HFF-Myc (cell line): ENCODE measurements around the gene USP12.

Source experiments
- DNase-seq: peaks from one replicate; pipeline ENCODE4 v3.0.0-alpha.2; 2011; ENCODE audit warnings: low read depth; ENCODE audit errors: extremely low read depth
- H3K4me3 ChIP-seq: replicated peaks from 2 replicates; pipeline ENCODE4 v1.5.1; 2011; ENCODE audit warnings: low read depth, mild to moderate bottlenecking, control low read depth, low read length
- TF ChIP-seq, protein P1 (sequence below): IDR thresholded peaks from 2 replicates; pipeline ENCODE4 v1.5.1; 2012; ENCODE audit warnings: mild to moderate bottlenecking, low read depth, low read length, control low read depth; ENCODE audit errors: missing control alignments

Gene USP12

GRCh38 chr13:27037571-27037970, 134.0 kb downstream of the USP12 start:
- DNase-seq = no peak
- TF ChIP-seq, protein P1, sequence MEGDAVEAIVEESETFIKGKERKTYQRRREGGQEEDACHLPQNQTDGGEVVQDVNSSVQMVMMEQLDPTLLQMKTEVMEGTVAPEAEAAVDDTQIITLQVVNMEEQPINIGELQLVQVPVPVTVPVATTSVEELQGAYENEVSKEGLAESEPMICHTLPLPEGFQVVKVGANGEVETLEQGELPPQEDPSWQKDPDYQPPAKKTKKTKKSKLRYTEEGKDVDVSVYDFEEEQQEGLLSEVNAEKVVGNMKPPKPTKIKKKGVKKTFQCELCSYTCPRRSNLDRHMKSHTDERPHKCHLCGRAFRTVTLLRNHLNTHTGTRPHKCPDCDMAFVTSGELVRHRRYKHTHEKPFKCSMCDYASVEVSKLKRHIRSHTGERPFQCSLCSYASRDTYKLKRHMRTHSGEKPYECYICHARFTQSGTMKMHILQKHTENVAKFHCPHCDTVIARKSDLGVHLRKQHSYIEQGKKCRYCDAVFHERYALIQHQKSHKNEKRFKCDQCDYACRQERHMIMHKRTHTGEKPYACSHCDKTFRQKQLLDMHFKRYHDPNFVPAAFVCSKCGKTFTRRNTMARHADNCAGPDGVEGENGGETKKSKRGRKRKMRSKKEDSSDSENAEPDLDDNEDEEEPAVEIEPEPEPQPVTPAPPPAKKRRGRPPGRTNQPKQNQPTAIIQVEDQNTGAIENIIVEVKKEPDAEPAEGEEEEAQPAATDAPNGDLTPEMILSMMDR = no peak
- no peak overlapping the region for H3K4me3 ChIP-seq

DNA sequence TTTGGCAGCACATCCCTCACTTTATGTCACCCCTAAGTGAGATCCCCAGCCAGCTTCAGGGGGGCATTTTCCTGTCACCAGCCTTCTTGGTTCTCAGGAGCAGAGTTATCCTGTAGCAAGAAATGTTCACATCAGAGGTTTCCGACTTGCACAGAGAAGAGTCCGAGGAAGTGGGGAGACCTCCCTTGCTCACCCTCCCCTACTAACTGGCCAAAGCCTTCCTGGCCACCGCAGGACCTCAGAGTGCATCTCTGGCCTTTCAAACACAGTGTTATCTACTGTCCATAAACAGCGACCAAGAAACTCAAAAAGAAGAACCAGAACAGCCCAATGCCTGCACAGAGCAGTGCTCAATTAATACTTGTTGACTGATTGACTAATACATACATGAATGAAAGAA, 134.4 kb downstream of the USP12 start:
- no peak overlapping the region for H3K4me3 ChIP-seq
- DNase-seq = no peak
- TF ChIP-seq, protein P1 = no peak

DNA sequence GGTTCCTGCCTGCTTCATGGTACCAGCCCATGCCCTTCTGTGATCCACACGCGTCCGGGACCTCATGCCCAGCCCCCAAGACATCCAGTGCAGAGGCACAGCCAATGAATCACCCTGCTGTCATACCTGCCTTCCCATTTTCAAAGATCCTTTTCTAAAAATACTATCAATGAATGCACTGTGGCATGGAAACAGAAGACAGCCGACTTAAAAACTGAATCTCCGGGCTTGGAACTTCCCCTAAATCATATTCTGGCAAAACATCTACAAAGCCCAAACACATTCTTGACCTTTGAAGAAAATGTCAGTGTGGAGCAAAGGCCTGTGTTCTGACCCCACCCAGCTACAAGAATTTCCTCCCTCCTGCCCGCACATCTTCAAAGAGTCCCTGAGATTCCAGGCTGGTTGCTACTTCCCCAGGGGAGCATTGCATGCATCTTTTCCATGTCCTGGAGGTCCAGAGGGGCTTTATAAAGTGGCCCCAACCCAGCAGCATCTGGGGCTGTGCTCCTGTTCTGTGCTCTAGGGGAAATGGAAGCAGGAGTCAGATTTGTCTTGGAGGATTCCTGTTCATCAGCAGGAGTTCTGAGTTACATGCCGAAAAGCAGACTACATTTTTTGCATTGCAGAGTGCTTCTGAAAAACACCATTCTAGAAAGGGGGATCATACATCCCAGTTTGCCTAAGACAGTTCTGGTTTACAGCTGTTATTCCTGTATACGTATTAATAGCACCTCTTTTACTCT, 135.2 kb downstream of the USP12 start:
- TF ChIP-seq, protein P1 = no peak
- no peak for DNase-seq

DNA sequence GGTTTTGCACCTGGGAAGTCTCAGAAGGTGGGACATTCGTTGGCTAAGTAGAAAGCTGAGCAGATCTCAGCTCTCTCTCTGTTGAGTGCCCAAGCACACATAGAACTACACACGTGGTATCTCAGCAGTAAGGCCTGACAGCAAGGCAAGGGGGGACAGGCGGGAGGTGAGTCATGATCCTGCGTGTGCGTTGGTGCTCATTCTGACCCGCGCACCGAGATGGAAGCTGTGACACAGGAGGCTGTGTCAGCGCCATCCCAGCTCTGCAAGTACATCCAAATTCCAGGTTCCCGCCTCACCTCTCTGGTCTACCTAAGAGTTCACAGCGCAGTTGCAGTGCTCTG, 135.7 kb downstream of the USP12 start:
- DNase-seq = no peak
- H3K4me3 ChIP-seq = no peak overlapping the region
- TF ChIP-seq, protein P1 = no peak

More for the DNA sequence above, 135.2 kb downstream of the USP12 start:
- no peak overlapping the region for H3K4me3 ChIP-seq

- 0 out of 2 replicates have a peak overlapping the region, but pooled peaks have one; percentile 2 for H3K4me3 ChIP-seq
- TF ChIP-seq, protein P1 = no peak
- no peak for DNase-seq
Observed at GRCh38 chr13:27034678-27035111, 136.9 kb downstream of the USP12 start.

DNA sequence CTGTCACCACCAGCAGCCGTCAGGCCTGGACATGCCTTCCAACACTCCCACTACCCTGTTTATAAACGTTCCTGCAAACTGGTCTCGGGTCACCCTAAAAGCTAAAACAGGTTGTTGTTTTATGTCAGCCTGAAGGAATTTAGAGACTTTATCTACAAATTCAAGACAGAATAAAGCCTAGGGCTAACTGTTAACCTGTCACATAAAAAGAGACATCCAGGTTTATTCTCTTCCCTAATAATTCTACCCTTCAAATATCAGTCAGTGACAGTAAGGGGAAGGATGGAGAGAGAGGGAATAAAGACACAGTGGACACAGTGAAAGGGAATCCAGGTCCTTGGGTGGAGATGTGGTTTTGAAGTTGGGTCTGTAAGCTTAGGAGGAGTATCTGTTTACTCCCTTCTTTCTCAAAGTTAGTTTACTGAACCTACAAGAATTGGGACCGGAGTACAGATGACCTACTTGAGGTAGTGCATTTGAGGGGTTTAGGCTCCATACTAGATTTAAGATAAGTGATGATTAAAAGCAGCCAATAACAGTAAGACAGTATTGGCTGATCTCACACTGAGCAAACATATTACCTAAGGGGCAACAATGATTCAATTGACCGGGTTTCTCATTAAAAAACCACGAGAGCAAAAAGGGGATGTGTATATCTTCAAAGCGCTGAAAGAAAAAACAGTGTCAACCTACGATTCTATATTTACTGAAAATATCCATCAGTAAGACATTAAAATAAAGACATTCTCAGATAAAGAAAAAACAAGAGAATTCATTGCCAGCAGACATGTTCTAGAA, 142.7 kb downstream of the USP12 start:
- TF ChIP-seq, protein P1 = no peak
- DNase-seq = no peak
- no peak overlapping the region for H3K4me3 ChIP-seq
